Limb (tissue), 2 donors: ENCODE data around the gene XRCC5.

ENCODE experiments used
- DNase-seq, 2 donors: peaks; one replicate each; pipeline ENCODE4 v3.0.0-alpha.2; 2016; ENCODE audit errors: extremely low spot score in 2 of 2

The XRCC5 gene

DNA sequence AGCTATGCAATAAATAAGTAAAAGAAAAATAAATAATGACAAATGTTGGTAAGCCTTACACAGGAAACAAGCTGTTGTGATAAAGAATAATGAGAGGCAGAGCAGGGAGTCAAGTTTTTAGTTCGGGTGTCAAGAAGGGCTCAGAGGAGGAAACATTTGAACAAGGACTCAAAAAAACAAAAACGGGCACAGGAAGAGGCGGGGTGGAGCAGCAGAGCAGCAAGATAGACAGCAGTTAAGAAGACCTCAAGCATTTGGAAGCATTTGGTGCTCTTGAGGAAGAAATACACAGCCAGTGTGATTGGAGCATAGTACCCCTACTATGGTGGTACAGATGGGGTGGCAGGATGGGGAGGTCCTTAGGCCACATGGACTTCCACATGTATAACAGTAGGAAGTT, 24.6 kb upstream of the XRCC5 start:
- DNase-seq: no peak

DNA sequence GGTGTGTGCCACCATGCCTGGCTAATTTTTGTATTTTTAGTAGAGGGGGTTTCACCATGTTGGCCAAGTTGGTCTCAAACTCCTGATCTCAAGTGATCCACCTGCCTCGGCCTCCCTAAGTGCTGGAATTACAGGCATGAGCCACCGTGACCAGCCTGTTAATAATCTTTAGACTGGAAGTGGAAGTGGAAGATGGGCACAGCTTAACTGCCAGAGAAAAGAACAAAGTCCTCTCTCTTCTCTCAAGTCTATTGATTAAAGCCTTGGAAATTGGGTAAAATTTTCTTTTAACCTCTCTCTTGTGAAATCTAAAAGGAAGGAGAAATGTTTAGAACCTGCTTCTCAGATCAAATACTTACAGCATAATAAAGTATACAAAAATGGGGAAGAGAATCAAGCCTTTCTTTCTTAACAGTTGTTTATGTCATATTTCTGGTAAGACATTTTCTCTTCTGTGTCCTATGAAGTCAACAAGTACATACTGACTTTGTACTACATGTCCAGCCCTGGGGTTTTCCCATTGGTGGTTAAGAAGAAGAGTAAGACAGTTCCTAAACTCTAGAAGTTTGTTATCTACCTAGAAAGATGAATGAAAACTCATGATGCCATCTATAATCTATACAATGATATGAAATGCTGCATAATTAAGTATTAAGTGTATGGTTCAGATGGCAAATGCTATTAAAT, 22.8 kb upstream of the XRCC5 start:
- no peak for DNase-seq

DNA sequence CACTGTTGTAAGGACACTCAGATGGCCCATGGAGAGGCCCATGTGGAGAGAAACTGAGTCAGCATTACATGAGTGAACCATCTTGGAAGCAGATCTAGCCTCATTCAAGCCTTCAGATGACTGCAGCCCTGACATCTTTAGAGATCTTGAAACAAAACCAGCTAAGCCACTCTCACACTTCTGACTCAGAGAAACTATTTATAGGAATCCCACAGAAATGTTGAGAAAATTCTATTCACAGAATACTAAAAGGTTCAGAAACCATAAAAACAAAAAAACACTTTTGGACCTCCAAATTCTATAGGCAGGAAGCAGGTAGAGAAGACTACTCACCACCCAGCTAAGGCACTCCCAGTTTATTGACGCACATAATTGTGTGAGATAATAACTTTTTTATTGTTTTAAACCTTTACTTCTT, 18.8 kb upstream of the XRCC5 start:
- no peak for DNase-seq

DNA sequence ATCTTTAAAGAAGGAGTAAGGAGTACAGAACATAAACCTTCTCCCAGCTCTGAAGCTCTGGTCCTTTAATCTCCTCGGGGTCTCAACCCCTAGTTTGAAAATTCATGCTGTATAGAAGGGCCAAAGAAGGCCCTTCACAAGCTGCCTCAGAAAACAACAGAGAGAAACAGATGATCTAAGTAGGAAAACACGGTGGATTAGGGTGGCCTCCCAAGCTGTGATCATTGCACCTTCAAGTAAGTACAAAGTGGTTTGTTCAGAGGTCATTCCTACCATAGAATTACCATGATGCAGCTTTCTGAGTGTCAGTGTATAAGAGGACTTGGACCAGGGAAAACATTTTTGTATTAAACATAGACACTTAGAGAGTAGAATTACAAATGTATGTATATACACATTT, 16.5 kb upstream of the XRCC5 start:
- no peak for DNase-seq

DNA sequence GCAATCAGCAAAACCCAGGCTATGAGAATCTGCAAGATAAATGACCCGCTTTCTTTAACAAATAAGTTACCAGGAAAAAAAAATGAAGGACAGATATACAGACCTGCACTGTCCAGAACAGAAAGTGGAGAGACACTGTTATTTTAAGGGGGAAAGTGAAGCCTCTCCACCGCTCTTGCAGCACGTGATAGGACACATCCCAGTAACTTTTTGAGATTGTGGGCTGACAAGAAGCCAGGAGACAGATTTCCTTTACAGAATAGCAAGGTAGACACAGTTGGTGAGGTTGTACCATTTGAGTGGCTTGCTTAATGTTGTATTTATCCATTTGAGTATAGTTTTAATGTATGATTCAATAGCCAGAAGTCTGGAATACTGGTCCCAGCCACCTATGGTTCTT, 14.4 kb upstream of the XRCC5 start:
- no peak for DNase-seq

DNA sequence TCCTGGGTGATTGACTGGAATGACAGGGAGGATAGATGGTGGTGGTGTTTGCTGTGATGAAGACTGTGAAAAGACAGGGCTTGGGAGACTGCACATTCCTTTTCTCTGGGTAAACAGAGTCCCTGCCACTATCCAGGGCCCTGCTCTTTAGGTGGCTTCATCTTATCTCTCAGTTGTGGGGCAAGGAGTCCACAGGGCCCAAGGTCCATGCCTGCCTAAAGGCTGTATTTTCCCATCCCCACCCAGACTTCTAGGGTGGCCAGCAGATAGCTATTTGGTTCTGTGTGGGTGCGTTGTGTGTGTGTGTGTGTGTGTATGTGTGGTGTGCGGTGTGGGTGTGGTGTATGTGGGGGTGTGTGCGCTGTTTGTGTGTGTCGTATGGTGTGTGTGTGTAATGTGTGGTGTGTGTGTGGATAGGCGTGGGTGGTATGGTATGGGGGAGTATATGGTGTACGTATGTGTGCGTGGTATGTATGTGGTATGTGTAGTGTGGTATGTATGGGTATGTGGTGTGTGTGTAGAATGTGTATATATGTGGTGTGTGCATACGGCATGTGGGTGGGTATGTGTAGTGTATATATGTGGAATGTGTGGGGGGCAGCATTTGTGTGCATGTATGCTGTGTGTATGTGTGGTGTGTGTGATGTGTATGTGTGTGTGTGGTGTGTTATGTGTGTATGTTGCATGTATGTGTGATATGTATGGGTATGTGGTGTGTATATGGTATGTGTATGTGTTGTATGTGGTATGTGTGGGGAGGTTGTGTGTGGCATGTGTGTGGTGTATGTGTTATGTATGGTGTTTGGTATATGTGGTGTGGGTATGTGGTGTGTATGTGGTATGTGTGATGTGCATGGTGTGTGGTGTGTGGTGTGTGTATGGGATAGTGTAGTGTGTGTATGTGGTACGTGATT, 10.5 kb upstream of the XRCC5 start:
- no peak for DNase-seq

DNA sequence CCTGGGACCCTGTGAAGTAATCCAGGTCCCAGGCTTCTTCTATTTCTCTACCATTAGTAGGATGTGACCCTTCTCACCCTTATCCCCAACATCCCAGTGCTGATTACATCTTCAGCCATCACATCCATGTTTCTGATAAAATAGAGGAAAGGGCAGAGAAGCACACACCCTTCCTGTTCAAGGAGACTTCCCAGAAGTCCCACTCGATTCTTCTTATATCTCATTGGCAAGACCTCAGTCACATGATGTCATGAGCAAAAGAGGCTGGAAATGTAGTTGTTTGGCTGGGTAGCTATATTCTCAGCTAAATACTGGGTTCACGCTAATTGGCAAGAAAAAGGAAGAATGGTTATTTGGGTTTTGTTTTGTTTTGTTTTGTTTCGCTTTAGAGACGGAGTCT, 8.0 kb upstream of the XRCC5 start:
- no peak for DNase-seq

DNA sequence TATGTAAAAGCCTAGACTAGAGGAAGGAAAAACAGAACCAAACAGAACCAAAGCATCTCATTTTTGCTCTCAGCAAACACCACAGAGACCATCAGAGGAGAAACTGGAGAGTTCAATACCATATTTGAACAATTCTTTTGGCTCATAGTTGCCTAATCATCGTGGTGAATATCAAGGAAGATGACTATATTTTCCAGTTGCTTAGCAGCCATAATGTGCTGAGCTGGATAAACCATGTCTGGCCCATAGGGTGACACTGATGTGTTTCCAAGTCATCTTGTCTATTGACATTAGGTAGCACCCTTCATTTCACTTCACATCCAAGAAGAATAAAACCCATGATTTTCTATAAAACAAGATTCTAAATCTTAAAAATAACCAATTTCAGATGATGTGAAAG, 5.9 kb upstream of the XRCC5 start:
- DNase-seq: no peak

DNA sequence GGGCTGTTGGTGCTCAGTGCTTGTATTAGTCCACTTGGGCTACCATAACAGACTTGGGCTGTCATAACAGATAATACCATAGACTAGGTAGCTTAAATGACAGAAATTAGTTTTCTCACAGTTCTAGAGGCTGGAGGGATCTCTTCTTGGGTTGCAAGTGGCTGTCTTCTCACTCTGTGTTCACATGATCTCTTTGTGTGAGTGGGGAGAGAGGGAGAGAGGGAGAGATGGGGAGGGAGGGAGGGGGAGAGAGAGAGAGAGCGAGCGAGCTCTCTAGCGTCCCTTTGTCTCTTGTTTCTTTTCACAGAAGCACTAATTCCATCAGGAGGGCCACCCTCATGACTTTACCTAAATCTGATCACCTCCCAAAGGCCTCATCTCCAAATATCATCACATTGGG, 4.5 kb upstream of the XRCC5 start:
- DNase-seq: no peak

DNA sequence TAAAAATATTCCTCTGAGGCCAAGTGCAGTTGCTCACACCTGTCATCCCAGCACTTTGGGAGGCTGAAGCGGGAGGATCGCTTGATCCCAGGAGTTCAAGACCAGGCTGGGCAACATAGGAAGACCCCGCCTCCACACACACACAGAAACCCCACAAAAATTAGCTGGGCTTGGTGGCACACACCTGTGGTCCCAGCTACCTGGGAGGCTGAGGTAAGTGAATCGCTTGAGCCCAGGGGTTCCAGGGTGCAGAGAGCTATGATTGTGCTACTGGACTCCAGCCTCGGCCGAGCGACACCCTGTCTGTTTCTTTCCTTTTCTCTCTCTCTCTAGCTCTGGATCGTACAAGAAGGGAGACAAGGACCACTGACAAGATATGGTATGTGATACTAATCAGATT, 1.8 kb upstream of the XRCC5 start:
- no peak for DNase-seq

DNA sequence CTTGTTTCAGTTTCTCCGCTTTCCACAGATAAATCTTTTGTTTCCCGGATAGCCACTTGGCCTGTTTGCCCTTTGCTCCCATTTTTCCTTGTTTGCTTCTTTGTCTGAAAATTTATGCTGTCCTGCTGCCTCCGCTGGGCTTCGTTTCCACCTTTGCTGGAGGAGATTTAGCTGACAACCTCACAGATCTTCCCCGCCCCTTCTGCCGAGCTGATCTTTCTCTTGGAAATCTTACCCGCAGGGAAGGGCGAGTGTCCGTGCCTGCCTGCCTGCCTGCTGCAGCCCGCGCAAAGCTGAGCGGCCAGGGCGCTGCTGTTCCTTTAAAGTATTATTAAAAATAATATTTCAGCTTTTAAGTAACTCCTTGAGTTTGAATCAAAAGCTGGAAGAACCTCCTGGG, 1.4 kb upstream of the XRCC5 start:
- DNase-seq: no peak

DNA sequence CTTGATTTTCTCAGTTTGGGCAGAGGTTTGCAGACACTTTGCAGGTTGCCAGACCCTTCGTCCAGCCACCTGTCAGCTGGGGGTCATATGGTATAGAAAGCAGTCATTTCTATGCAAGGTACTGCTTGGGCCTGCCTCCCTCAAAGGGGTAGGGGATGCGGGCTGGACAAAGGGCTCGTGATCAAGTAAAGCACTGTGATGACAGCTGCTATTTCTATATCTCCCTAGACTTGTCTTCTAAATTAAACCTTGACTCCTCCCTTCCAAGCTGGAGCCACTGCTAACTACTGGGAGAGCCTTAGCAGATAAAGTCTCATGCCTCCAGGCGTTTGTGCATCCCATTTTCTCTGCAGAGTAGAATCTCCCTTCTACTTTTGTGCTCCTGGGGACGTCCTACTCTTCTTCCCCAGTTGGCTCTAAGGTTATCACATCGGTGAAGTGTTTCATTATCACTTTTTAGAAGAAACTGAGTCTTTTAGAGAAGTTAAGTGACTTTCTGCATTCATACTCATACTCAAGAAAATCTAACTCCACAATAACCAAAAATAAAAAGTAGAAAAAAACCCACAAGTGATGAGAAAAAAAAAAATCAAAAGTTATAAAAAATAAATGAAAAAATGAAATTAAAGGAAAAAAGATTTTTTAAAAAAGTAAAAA, 710 bp upstream of the XRCC5 start:
- peak; percentile 15 to 32 for DNase-seq

DNA sequence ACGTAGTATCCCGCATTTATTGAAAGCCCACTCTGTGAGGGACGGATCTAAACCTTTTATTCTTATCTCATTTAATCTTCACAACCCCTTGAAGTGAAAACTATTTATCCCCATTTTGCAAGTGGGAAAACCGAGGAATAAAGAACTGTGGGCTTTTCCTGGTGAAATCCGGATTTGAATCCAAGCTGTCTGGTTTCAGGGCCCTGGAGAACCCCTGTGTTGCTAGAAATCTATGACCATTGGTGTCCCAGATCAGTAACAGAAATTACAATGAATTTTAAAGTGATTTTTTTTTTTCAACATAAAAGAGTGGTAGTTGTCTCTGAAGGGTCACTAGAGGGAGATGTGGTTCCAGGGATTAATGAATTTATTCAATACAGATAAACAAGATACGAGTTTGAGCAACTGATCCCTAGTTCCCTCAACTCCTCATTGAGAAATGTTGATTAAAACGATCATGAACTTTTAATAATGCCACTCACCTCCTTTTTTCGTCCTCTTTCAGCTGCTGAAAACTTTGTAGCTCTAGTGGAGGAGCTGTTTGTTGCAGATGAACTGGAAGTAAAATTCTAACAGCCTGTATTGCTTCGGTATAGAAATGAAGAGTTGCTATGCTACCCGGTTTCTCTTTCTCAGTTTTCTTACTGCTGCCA, 940 bp downstream of the XRCC5 start:
- DNase-seq: peak in 1 of 2 donors; percentile 27

DNA sequence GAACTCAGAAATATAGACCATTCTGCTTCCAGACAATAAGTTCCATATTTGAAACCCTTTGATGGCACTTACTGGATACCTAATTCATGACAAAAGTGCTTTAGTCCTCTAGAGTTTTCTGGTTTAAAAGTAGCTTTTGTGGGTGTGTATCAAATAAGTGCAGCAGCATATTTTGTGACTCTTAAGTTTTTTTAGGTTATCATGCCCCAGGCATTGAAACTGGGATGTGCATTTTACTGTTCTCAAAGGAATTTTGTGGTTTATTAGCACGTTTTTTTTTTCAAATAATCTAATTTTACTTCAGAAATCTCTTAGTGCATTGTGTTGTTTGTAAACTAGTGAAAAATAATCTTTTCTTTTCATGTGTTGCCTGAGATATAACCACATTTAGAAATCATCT, 1.5 kb downstream of the XRCC5 start:
- no peak for DNase-seq

DNA sequence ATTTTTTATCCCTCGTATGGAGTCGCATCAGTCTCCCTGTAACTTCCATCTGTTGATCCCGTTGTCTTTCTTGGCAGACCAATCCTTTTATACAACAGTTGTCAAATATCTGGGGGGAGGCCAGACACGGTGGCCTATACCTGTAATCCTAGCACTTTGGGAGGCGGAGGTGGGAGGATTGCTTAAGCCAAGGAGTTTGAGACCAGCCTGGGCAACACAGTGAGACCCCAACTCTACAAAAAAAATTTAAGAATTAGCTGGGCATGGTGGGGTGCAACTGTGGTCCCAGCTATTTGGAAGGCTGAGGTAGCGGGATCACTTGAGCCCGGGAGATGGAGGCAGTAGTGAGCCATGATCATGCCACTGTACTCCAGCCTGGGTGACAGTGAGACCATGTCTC, 2.0 kb downstream of the XRCC5 start:
- no peak for DNase-seq

DNA sequence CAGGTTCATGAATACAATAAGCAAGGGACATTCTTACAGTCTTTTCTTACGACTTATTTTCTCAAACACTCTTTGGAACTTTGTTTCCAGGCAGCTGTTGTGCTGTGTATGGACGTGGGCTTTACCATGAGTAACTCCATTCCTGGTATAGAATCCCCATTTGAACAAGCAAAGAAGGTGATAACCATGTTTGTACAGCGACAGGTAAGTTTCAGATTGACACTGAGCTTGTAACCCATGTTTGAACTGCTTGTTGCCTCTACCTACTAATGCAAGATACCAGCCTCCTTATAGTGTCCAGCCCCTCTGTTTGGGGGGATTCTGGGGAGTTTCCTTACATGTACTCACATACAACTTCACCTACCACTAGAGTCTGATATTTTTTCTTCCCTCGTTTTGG, 3.8 kb downstream of the XRCC5 start:
- no peak for DNase-seq

DNA sequence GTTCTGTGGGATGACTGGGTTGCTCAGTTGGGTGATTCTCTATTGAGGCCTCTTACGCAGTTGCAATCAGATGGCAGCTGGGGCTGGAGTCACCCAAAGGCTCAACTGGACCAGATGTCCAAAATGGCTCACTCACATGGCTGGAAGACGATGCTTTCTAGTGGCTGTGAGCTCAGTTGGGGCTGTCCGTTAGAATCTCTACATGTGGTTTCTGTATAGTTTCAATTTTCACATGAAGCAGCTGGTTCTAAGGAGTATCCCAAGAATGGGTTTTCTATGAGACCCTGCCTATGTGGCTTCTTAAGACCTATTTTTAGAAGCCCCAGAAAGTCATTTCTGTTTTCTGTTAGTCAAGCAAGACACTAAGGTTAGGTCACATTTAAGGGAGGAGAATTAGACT, 4.4 kb downstream of the XRCC5 start:
- no peak for DNase-seq

DNA sequence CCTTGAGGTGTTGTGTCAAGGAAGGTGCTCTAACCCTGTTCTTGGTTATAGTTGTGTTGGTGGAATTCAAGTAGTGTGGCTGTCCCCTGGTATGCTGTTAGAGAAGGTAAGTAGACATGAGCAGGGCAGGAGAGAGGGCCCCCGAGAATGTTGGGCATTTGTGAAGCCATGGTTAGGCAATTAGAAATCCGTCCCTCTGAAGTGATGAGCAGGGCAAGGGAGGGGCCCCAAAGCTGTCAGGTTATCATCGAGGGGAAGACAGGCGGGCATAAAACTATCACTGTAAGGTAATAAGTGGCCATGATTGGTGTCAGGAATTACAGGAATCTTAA, 5.2 kb downstream of the XRCC5 start:
- no peak for DNase-seq

DNA sequence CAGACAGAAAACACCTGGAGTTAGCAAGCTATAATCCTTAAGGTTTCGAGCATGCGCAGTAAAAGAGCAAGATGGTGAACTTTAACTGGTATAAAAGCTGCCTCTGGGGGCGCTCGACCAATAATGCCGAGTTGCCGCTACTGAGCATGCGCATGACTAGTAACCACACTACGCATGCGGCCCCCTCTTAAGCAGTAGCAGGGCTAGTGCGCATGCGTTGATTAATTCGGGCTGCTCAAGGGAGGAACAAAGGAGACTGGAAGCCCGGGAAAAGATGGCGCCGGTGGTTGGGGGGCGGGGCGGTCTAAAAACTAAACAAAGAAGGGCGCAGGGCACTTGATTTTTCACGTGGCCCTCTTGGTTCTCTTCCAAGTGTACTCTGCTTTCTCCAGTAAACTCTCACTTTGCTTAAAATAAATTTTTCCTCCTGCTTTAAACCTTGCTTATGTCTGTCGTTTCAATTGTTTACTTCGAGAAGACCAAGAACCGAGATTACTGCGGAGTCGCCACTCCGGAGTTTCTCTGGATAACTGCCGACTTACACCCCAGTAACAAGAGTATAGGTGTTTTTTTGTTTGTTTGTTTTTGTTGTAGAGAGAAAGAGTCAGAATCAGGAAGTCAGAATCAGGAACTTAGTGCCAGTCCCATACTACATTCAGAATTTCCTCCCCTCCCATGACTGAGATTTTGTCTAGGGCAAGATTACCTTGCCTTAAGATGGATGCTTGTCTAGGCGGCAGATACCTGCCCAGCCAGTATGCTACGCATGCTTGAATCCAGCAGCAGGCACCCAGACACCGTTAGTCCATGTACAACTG, 5.8 kb downstream of the XRCC5 start:
- DNase-seq: peak; percentile 98 to 100

DNA sequence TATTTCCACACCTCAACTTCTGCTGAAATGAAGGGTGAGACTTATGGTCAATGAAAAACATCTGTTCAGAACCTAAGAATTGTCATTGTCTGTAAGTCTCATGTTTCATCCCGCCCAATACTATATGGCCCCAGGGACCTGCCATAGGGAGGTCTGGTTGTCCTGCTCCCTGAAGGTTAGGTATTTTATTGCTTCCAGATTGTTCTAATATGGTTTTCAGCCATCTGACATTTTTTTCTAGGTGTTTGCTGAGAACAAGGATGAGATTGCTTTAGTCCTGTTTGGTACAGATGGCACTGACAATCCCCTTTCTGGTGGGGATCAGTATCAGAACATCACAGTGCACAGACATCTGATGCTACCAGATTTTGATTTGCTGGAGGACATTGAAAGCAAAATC, 7.3 kb downstream of the XRCC5 start:
- DNase-seq: no peak
